ENCODE measurements around the gene TRIP13. TPM values are rescaled to one million over a fixed set of nuclear protein-coding genes. Genes with fewer than 3 reads are reported as not detected.
"Not testable (repeated sequence)": the region's sequence is repeated elsewhere in the genome, so short reads cannot be mapped to it uniquely, and the experiment has no call there.

Gene TRIP13
- total and polyA plus RNA-seq, 2 of the 13 experiments (the other 11 are each of a cell fraction or from before 2014, with no cell fraction given) = 13.5 to 33.0 TPM

DNA sequence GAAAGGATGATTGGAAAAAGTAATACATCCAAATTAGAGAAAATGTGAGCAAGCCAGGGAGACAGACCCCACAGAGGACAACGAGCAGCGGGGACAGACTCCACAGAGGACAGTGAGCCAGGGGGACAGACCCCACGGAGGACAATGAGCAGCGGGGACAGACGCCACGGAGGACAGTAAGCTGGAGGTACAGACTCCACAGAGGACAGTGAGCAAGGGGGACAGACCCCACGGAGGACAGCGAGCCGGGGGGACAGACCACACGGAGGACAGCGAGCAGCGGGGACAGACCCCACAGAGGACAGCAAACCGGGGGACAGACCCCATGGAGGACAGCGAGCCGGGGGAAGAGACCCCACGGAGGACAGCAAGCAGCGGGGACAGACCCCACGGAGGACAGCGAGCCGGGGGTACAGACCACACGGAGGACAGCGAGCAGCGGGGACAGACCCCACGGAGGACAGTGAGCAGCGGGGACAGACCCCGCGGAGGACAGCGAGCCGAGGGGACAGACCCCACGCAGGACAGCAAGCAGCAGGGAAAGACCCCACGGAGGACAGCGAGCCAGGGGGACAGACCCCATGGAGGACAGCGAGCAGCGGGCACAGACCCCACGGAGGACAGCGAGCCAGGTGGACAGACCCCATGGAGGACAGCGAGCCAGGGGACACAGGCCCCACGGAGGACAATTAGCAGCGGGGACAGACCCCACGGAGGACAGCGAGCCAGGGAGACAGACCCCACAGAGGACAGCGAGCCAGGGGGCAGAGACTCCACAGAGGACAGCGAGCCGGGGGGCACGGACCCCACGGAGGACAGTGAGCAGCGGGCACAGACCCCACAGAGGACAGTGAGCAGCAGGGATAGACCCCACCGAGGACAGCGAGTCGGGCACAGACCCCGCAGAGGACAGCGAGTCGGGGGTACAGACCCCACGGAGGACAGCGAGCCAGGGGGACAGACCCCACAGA, 40.0 kb upstream of the TRIP13 start:
- Histone ChIP-seq H3K9ac (ENCODE audit: insufficient read depth, low read depth, low read length) (no peak overlapping the region), H3K4me2 (ENCODE audit: low read depth, low read length) (no peak overlapping the region), H3K27me3 (ENCODE audit: control insufficient read depth in 1 of 2, insufficient read depth in 2 of 2, low read length in 2 of 2) (peaks cover 0 to 17% of the 10 kb centered on the region in 2 experiments; a peak in 3 of 5 replicates), H4K20me1 (ENCODE audit: insufficient read depth, low read length) (peaks cover 2% of the 10 kb centered on the region; the same call in 1 of the 2 replicates), H3K9me3 (ENCODE audit: low read length) (no peaks in the 10 kb centered on the region), H3K27ac (ENCODE audit: extremely low read length, insufficient read depth, low read length) (no peak overlapping the region), H3K4me1 (ENCODE audit: insufficient read depth, low read length) (peaks cover 39% of the 10 kb centered on the region), H2AFZ (ENCODE audit: low read length) (no peak overlapping the region), H3K4me3 (replicated peaks in 1 of 3; ENCODE audit: insufficient read depth in 1 of 3, low read depth in 2 of 3, low read length in 3 of 3) (no peak overlapping the region), H3K79me2 (ENCODE audit: insufficient read depth, low read length) (no peaks in the 10 kb centered on the region), H3K36me3 (replicated peaks in 1 of 2; ENCODE audit: control insufficient read depth in 1 of 2, insufficient read depth in 2 of 2, low read length in 2 of 2) (no peaks in the 10 kb centered on the region)
- WGBS (ENCODE audit: low lambda C conversion rate) = 65% methylated on average over 51 of the region's 55 CpGs
- no TSS peak for BruUV-seq (replicated peaks)
- ChIA-PET CTCF (ENCODE audit: low intra/inter-chr PET ratio, low total read pairs) (no interaction called here), POLR2A (no interaction called here)
- in situ Hi-C loops (cut with HindIII; ENCODE audit: extremely low pct_ligation_motif_present, low pct_unique_long_range_greater_than_20kb) (no loop called here), intact Hi-C loops (cut with micrococcal nuclease; ENCODE audit: unreplicated experiment) (loop anchor here (5.0 kb wide), 1 partner anchor 40 kb away; the partner anchor contains the start of genes BRD9 and TRIP13)
- TF ChIP-seq POLR2AphosphoS5 (IDR thresholded peaks at IDR 0.05; ENCODE audit: low read depth, low read length) (no peak), NFKB2 (CRISPR knock-in tag; IDR thresholded peaks at IDR 0.05; ENCODE audit: borderline replicate concordance) (no peak), HMGA1 (CRISPR knock-in tag; conservative IDR thresholded peaks at IDR 0.05) (no peak), ZNF83 (CRISPR knock-in tag; IDR thresholded peaks at IDR 0.05; ENCODE audit: borderline replicate concordance) (no peak), SALL2 (CRISPR knock-in tag; IDR thresholded peaks at IDR 0.05) (no peak), CAMTA2 (CRISPR knock-in tag; IDR thresholded peaks at IDR 0.05; ENCODE audit: borderline replicate concordance) (no peak), TRIM24 (CRISPR knock-in tag; IDR thresholded peaks at IDR 0.05) (no peak), TBX2 (CRISPR knock-in tag; IDR thresholded peaks at IDR 0.05; ENCODE audit: borderline replicate concordance) (no peak)
- TF ChIP-seq, protein P1, sequence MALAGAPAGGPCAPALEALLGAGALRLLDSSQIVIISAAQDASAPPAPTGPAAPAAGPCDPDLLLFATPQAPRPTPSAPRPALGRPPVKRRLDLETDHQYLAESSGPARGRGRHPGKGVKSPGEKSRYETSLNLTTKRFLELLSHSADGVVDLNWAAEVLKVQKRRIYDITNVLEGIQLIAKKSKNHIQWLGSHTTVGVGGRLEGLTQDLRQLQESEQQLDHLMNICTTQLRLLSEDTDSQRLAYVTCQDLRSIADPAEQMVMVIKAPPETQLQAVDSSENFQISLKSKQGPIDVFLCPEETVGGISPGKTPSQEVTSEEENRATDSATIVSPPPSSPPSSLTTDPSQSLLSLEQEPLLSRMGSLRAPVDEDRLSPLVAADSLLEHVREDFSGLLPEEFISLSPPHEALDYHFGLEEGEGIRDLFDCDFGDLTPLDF (CRISPR knock-in tag; IDR thresholded peaks at IDR 0.05) = no peak
- TF ChIP-seq, protein P2, sequence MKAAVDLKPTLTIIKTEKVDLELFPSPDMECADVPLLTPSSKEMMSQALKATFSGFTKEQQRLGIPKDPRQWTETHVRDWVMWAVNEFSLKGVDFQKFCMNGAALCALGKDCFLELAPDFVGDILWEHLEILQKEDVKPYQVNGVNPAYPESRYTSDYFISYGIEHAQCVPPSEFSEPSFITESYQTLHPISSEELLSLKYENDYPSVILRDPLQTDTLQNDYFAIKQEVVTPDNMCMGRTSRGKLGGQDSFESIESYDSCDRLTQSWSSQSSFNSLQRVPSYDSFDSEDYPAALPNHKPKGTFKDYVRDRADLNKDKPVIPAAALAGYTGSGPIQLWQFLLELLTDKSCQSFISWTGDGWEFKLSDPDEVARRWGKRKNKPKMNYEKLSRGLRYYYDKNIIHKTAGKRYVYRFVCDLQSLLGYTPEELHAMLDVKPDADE (CRISPR knock-in tag; IDR thresholded peaks at IDR 0.05) = no peak
- TF ChIP-seq, protein P3, sequence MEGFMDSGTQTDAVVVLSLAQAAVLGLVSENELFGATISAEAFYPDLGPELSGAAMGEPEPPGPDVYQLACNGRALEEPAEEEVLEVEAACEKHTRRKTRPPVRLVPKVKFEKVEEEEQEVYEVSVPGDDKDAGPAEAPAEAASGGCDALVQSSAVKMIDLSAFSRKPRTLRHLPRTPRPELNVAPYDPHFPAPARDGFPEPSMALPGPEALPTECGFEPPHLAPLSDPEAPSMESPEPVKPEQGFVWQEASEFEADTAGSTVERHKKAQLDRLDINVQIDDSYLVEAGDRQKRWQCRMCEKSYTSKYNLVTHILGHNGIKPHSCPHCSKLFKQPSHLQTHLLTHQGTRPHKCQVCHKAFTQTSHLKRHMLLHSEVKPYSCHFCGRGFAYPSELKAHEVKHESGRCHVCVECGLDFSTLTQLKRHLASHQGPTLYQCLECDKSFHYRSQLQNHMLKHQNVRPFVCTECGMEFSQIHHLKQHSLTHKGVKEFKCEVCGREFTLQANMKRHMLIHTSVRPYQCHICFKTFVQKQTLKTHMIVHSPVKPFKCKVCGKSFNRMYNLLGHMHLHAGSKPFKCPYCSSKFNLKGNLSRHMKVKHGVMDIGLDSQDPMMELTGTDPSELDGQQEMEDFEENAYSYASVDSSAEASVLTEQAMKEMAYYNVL (CRISPR knock-in tag; IDR thresholded peaks at IDR 0.05; ENCODE audit: borderline replicate concordance) = no peak
- FAIRE-seq (no peak), ATAC-seq (no peak), DNase-seq (ENCODE audit: low spot score) (no peak)

DNA sequence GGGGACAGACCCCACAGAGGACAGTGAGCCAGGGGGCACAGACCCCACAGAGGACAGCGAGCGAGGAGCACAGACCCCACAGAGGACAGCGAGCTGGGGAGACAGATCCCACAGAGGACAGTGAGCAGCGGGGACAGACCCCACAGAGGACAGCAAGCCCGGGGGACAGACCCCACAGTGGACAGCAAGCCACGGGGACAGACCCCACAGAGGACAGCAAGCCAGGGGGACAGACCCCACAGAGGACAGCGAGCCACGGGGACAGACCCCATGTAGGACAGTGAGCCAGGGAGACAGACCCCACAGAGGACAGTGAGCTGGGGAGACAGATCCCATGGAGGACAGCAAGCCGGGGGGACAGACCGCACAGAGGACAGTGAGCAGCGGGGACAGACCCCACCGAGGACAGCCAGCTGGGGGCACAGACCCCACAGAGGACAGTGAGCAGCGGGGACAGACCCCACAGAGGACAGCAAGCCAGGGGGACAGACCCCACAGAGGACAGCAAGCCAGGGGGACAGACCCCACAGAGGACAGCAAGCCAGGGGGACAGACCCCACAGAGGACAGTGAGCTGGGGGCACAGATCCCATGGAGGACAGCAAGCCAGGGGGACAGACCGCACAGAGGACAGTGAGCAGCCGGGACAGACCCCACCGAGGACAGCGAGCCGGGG, 39.1 kb upstream of the TRIP13 start:
- ATAC-seq; DNase-seq (ENCODE audit: low spot score); H3K4me2 ChIP-seq (ENCODE audit: low read depth, low read length); H3K4me3 ChIP-seq (replicated peaks in 1 of 3; ENCODE audit: insufficient read depth in 1 of 3, low read depth in 2 of 3, low read length in 3 of 3); H3K36me3 ChIP-seq (replicated peaks in 1 of 2; ENCODE audit: control insufficient read depth in 1 of 2, insufficient read depth in 2 of 2, low read length in 2 of 2); FAIRE-seq; H3K27ac ChIP-seq (ENCODE audit: extremely low read length, insufficient read depth, low read length); H2AFZ ChIP-seq (ENCODE audit: low read length); in situ Hi-C loops (cut with HindIII; ENCODE audit: extremely low pct_ligation_motif_present, low pct_unique_long_range_greater_than_20kb); POLR2A ChIA-PET; H3K9ac ChIP-seq (ENCODE audit: insufficient read depth, low read depth, low read length); CTCF ChIA-PET (ENCODE audit: low intra/inter-chr PET ratio, low total read pairs); BruUV-seq (replicated peaks); H4K20me1 ChIP-seq (ENCODE audit: insufficient read depth, low read length); H3K79me2 ChIP-seq (ENCODE audit: insufficient read depth, low read length); H3K9me3 ChIP-seq (ENCODE audit: low read length): not testable (repeated sequence)
- Histone ChIP-seq H3K27me3 (ENCODE audit: control insufficient read depth in 1 of 2, insufficient read depth in 2 of 2, low read length in 2 of 2) (peaks cover 0 to 17% of the 10 kb centered on the region in 2 experiments; a peak in 3 of 5 replicates), H3K4me1 (ENCODE audit: insufficient read depth, low read length) (peaks cover 39% of the 10 kb centered on the region)
- intact Hi-C loops (cut with micrococcal nuclease; ENCODE audit: unreplicated experiment) = loop anchor here (5.0 kb wide), 1 partner anchor 39 kb away; the partner anchor contains the start of genes BRD9 and TRIP13
- 65% methylated on average over 18 of the region's 18 CpGs for WGBS (ENCODE audit: low lambda C conversion rate)

Measured in HepG2 (cell line).